ENCODE results near the gene SYPL1.

DNA sequence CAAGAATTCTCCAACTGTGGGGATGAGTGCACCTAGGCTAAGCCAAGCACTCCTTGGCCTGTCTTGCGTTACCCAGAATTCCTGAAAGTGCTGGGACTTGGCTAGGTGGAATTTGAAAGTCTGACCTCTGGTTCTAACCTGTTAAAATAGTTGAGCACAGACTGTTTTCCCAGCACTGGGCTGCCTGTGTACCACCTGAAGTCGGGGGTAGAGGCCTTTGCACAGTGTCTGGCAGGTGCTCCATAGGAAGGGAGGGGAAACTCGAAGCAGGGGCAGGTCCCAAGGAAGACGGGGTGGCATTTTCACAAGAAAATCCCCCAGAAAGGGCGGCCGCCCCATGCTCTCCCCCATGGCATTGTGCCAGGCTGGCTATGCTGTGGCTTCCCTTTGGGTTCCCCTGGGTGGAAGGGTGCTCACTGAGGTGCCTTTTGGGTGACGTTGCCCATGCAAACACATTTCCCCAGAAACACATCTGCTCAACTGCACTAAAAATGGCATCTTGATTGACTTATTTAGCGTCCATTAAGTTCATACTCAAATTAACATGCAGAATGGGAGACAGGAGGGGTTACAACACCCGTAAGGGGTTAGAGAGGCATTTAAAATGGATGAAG lies 62.9 kb downstream of the SYPL1 start:
- no peak for TF ChIP-seq YY1 (IDR thresholded peaks at IDR 0.05; ENCODE audit: low read depth)
- TF ChIP-seq, protein P1, sequence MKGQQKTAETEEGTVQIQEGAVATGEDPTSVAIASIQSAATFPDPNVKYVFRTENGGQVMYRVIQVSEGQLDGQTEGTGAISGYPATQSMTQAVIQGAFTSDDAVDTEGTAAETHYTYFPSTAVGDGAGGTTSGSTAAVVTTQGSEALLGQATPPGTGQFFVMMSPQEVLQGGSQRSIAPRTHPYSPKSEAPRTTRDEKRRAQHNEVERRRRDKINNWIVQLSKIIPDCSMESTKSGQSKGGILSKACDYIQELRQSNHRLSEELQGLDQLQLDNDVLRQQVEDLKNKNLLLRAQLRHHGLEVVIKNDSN (IDR thresholded peaks at IDR 0.05) = no peak
- TF ChIP-seq EP300 (IDR thresholded peaks at IDR 0.05; ENCODE audit: borderline replicate concordance) = no peak
- TF ChIP-seq CEBPB (IDR thresholded peaks at IDR 0.05) = no peak
- no peak for TF ChIP-seq TAF1 (IDR thresholded peaks at IDR 0.05; ENCODE audit: low read depth)
- TF ChIP-seq, protein P2, sequence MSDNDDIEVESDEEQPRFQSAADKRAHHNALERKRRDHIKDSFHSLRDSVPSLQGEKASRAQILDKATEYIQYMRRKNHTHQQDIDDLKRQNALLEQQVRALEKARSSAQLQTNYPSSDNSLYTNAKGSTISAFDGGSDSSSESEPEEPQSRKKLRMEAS (IDR thresholded peaks at IDR 0.05) = no peak
- no peak for TF ChIP-seq TCF12 (IDR thresholded peaks at IDR 0.05; ENCODE audit: low read depth)

Measured in Ishikawa (cell line).